Chondrocyte (in vitro differentiated cells): ENCODE results near the gene RABIF. TPM values are rescaled to one million over a fixed set of nuclear protein-coding genes. Genes with fewer than 3 reads are reported as not detected.

Experiments
- DNase-seq: peaks from one replicate; pipeline ENCODE4 v3.0.0; 2021; ENCODE audit warnings: mixed read lengths, low spot score
- H3K27ac Mint-ChIP-seq: one replicate; pipeline ENCODE4 v1.8.0; 2021; ENCODE audit warnings: mild to moderate bottlenecking, moderate library complexity, mixed read lengths; ENCODE audit not compliant: unreplicated experiment
- H3K27me3 Mint-ChIP-seq: 2 replicates; pipeline ENCODE4 v1.8.0; 2021; ENCODE audit warnings: low read depth, mixed read lengths
- H3K36me3 Mint-ChIP-seq: 2 replicates; pipeline ENCODE4 v1.8.0; 2021; ENCODE audit warnings: low read depth, mixed read lengths
- H3K4me1 Mint-ChIP-seq: 2 replicates; pipeline ENCODE4 v1.8.0; 2021; ENCODE audit warnings: low read depth, mild to moderate bottlenecking, mixed read lengths
- H3K4me3 Mint-ChIP-seq: one replicate; pipeline ENCODE4 v1.8.0; 2021; ENCODE audit warnings: mild to moderate bottlenecking, moderate library complexity, mixed read lengths; ENCODE audit not compliant: unreplicated experiment
- H3K9me3 Mint-ChIP-seq: 2 replicates; pipeline ENCODE4 v1.8.0; 2021; ENCODE audit warnings: low read depth, mixed read lengths
- CTCF ChIP-seq: fragments of 200-600 bp; sonication (generic); IDR thresholded peaks from 2 replicates; pipeline ENCODE4 v1.5.0; 2021; ENCODE audit warnings: antibody characterized with exemption, mild to moderate bottlenecking, moderate library complexity
- total RNA-seq: library from RNA; stranded (reverse); gene quantifications from 3 replicates; pipeline ENCODE4 v1.2.1, GENCODE V29; 2021

The RABIF gene
- total RNA-seq, 1 donor from 2014 or later: 15.3 TPM

GRCh38 chr1:202852163-202852904 is 36.6 kb downstream of the RABIF start:
- DNase-seq: no peak
- TF ChIP-seq CTCF: peak; percentile 77
- Mint-ChIP-seq H3K9me3 (no peaks in the 10 kb centered on the region), H3K27me3 (no peaks in the 10 kb centered on the region), H3K27ac (no peak overlapping the region), H3K36me3 (no peaks in the 10 kb centered on the region), H3K4me3 (no peak overlapping the region), H3K4me1 (no peaks in the 10 kb centered on the region)

- Mint-ChIP-seq H3K4me3 (no peak overlapping the region), H3K27me3 (peaks cover 1% of the 10 kb centered on the region), H3K9me3 (no peaks in the 10 kb centered on the region), H3K4me1 (no peaks in the 10 kb centered on the region), H3K36me3 (no peaks in the 10 kb centered on the region), H3K27ac (no peak overlapping the region)
- no peak for TF ChIP-seq CTCF
- DNase-seq: no peak
These were observed 38.2 kb downstream of the RABIF start for GRCh38 chr1:202850593-202851362.

GRCh38 chr1:202848191-202848542 is 40.8 kb downstream of the RABIF start:
- no peak for TF ChIP-seq CTCF
- H3K27ac Mint-ChIP-seq: no peak overlapping the region
- no peaks in the 10 kb centered on the region for H3K9me3 Mint-ChIP-seq
- no peaks in the 10 kb centered on the region for H3K36me3 Mint-ChIP-seq
- H3K4me3 Mint-ChIP-seq: no peak overlapping the region
- no peak for DNase-seq
- H3K27me3 Mint-ChIP-seq: peaks cover 4% of the 10 kb centered on the region
- no peaks in the 10 kb centered on the region for H3K4me1 Mint-ChIP-seq

GRCh38 chr1:202844935-202845334 is 44.0 kb downstream of the RABIF start:
- TF ChIP-seq CTCF: no peak
- H3K27ac Mint-ChIP-seq: no peak overlapping the region
- H3K9me3 Mint-ChIP-seq: no peaks in the 10 kb centered on the region
- DNase-seq: no peak
- H3K36me3 Mint-ChIP-seq: no peaks in the 10 kb centered on the region
- H3K4me3 Mint-ChIP-seq: no peak overlapping the region
- peaks cover 4% of the 10 kb centered on the region for H3K27me3 Mint-ChIP-seq
- H3K4me1 Mint-ChIP-seq: no peaks in the 10 kb centered on the region

- no peaks in the 10 kb centered on the region for H3K4me1 Mint-ChIP-seq
- no peak for TF ChIP-seq CTCF
- H3K4me3 Mint-ChIP-seq: no peak overlapping the region
- no peaks in the 10 kb centered on the region for H3K36me3 Mint-ChIP-seq
- DNase-seq: no peak
- H3K27me3 Mint-ChIP-seq: peaks cover 4% of the 10 kb centered on the region
- H3K27ac Mint-ChIP-seq: no peak overlapping the region
- no peaks in the 10 kb centered on the region for H3K9me3 Mint-ChIP-seq
These were observed 44.7 kb downstream of the RABIF start for GRCh38 chr1:202844259-202844658.
